Neural cell (in vitro differentiated cells): Measurements from ENCODE around the gene TMX4. TPM values are rescaled to one million over a fixed set of nuclear protein-coding genes. Genes with fewer than 3 reads are reported as not detected.

Source experiments
- H2AFZ ChIP-seq: fragments of 200-600, 300-800 bp; sonication (generic), shearing (Covaris generic); 2 replicates; pipeline ENCODE4 v1.6.0; 2014; ENCODE audit warnings: low read depth, mild to moderate bottlenecking, antibody characterized with exemption, low read length, moderate library complexity
- H3F3A ChIP-seq: fragments of 200-600 bp; shearing (Covaris generic); 2 replicates; pipeline ENCODE4 v1.6.1; 2016; ENCODE audit warnings: mild to moderate bottlenecking, moderate library complexity, mixed read lengths, antibody characterized with exemption, low read length; ENCODE audit not compliant: insufficient read depth, poor library complexity, severe bottlenecking
- H3K27ac ChIP-seq: fragments of 200-600, 300-800 bp; sonication (generic), shearing (Covaris generic); 2 replicates; pipeline ENCODE4 v1.5.1; 2014; ENCODE audit warnings: mild to moderate bottlenecking, low read length, moderate library complexity
- H3K27me3 ChIP-seq: fragments of 300-800, 200-600 bp; sonication (generic), shearing (Covaris generic); 2 replicates; pipeline ENCODE4 v1.6.0; 2014; ENCODE audit warnings: mild to moderate bottlenecking, low read depth, low read length, moderate library complexity; ENCODE audit not compliant: insufficient read depth
- H3K36me3 ChIP-seq: fragments of 300-800, 200-600 bp; sonication (generic), shearing (Covaris generic); 2 replicates; pipeline ENCODE4 v1.5.1; 2014; ENCODE audit warnings: mild to moderate bottlenecking, antibody characterized with exemption, low read length, moderate library complexity; ENCODE audit not compliant: insufficient read depth
- H3K4me2 ChIP-seq: fragments of 300-800, 200-600 bp; sonication (generic), shearing (Covaris generic); 2 replicates; pipeline ENCODE4 v1.6.0; 2014; ENCODE audit warnings: mild to moderate bottlenecking, low read length
- H3K4me3 ChIP-seq: fragments of 300-800, 200-600 bp; sonication (generic), shearing (Covaris generic); 2 replicates; pipeline ENCODE4 v1.5.1; 2014; ENCODE audit warnings: mild to moderate bottlenecking, low read length, moderate library complexity
- H3K79me2 ChIP-seq: fragments of 200-600 bp; shearing (Covaris generic); replicated peaks from 2 replicates; pipeline ENCODE4 v1.6.0; 2014; ENCODE audit warnings: mild to moderate bottlenecking, low read length, moderate library complexity; ENCODE audit not compliant: insufficient read depth
- H3K9ac ChIP-seq: fragments of 300-800, 200-600 bp; sonication (generic), shearing (Covaris generic); 2 replicates; pipeline ENCODE4 v1.6.1; 2016; ENCODE audit warnings: mild to moderate bottlenecking, low read length, mixed read lengths
- H3K9me2 ChIP-seq: fragments of 200-600 bp; shearing (Covaris generic); 2 replicates; pipeline ENCODE4 v1.6.1; 2016; ENCODE audit warnings: mild to moderate bottlenecking, low read length, mixed read lengths; ENCODE audit not compliant: insufficient read depth
- H3K9me3 ChIP-seq: fragments of 200-600, 300-800 bp; sonication (generic), shearing (Covaris generic); 2 replicates; pipeline ENCODE4 v1.6.1; 2016; ENCODE audit warnings: mild to moderate bottlenecking, mixed run types, low read length, moderate library complexity, mixed read lengths
- H4K20me1 ChIP-seq: fragments of 200-600 bp; shearing (Covaris generic); 2 replicates; pipeline ENCODE4 v1.6.1; 2016; ENCODE audit warnings: mild to moderate bottlenecking, mixed run types; ENCODE audit not compliant: insufficient read depth
- EP300 ChIP-seq: fragments of 450-650 bp; conservative IDR thresholded peaks from 2 replicates; pipeline ENCODE4 v1.6.1; 2014; ENCODE audit warnings: antibody characterized with exemption, mild to moderate bottlenecking, moderate library complexity; ENCODE audit not compliant: poor library complexity, severe bottlenecking
- EZH2 ChIP-seq: fragments of 200-600, 300-800 bp; shearing (Covaris generic), sonication (generic); IDR thresholded peaks from 2 replicates; pipeline ENCODE4 v1.6.1; 2014; ENCODE audit warnings: antibody characterized with exemption, low read length, borderline replicate concordance, mild to moderate bottlenecking; ENCODE audit not compliant: insufficient read depth, poor library complexity, severe bottlenecking
- MXI1 ChIP-seq: fragments of 450-650 bp; conservative IDR thresholded peaks from 2 replicates; pipeline ENCODE4 v1.6.1; 2014; ENCODE audit warnings: antibody characterized with exemption, mild to moderate bottlenecking; ENCODE audit not compliant: poor library complexity, severe bottlenecking
- POLR2AphosphoS5 ChIP-seq: IDR thresholded peaks from 2 replicates; pipeline ENCODE4 v1.6.1; 2012
- RAD21 ChIP-seq: fragments of 450-650 bp; conservative IDR thresholded peaks from 2 replicates; pipeline ENCODE4 v1.6.1; 2014; ENCODE audit warnings: antibody characterized with exemption, mild to moderate bottlenecking, moderate library complexity
- REST ChIP-seq: IDR thresholded peaks from 2 replicates; pipeline ENCODE4 v1.6.1; 2012; ENCODE audit warnings: borderline replicate concordance
- SMC3 ChIP-seq: fragments of 450-650 bp; conservative IDR thresholded peaks from 2 replicates; pipeline ENCODE4 v1.6.1; 2014; ENCODE audit warnings: antibody characterized with exemption, mild to moderate bottlenecking, moderate library complexity; ENCODE audit not compliant: poor library complexity
- TAF1 ChIP-seq: IDR thresholded peaks from 2 replicates; pipeline ENCODE4 v1.6.1; 2012; ENCODE audit warnings: low read depth
- polyA plus RNA-seq: library from polyadenylated mRNA; depleted of rRNA; stranded (reverse); fragments of >200 nt; gene quantifications from 2 replicates; pipeline ENCODE4 v1.2.3, GENCODE V29; 2014
- TF ChIP-seq, protein P1 (sequence below): fragments of 450-650 bp; IDR thresholded peaks from 2 replicates; pipeline ENCODE4 v1.5.1; 2014; ENCODE audit warnings: antibody characterized with exemption, mild to moderate bottlenecking, moderate library complexity; ENCODE audit not compliant: poor library complexity, severe bottlenecking

TMX4 gene
- polyA plus RNA-seq, 1 donor from 2014 or later, result 41.2 TPM

GRCh38 chr20:7933346-7933745 is 86.2 kb downstream of the TMX4 start:
- Histone ChIP-seq H2AFZ (no peak overlapping the region), H3K36me3 (no peaks in the 10 kb centered on the region), H3K4me2 (no peak overlapping the region), H3K9ac (no peak overlapping the region), H3K9me2 (no peaks in the 10 kb centered on the region), H3K79me2 (no peaks in the 10 kb centered on the region), H3K4me3 (no peak overlapping the region), H4K20me1 (no peaks in the 10 kb centered on the region), H3K27ac (no peak overlapping the region), H3F3A (no peaks in the 10 kb centered on the region), H3K27me3 (no peaks in the 10 kb centered on the region), H3K9me3 (no peaks in the 10 kb centered on the region)
- no peak for TF ChIP-seq REST
- no peak for TF ChIP-seq MXI1
- TF ChIP-seq, protein P1, sequence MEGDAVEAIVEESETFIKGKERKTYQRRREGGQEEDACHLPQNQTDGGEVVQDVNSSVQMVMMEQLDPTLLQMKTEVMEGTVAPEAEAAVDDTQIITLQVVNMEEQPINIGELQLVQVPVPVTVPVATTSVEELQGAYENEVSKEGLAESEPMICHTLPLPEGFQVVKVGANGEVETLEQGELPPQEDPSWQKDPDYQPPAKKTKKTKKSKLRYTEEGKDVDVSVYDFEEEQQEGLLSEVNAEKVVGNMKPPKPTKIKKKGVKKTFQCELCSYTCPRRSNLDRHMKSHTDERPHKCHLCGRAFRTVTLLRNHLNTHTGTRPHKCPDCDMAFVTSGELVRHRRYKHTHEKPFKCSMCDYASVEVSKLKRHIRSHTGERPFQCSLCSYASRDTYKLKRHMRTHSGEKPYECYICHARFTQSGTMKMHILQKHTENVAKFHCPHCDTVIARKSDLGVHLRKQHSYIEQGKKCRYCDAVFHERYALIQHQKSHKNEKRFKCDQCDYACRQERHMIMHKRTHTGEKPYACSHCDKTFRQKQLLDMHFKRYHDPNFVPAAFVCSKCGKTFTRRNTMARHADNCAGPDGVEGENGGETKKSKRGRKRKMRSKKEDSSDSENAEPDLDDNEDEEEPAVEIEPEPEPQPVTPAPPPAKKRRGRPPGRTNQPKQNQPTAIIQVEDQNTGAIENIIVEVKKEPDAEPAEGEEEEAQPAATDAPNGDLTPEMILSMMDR, result no peak
- no peak for TF ChIP-seq EZH2
- TF ChIP-seq RAD21, result no peak
- no peak for TF ChIP-seq POLR2AphosphoS5
- TF ChIP-seq TAF1, result no peak
- TF ChIP-seq SMC3, result no peak
- no peak for TF ChIP-seq EP300

DNA sequence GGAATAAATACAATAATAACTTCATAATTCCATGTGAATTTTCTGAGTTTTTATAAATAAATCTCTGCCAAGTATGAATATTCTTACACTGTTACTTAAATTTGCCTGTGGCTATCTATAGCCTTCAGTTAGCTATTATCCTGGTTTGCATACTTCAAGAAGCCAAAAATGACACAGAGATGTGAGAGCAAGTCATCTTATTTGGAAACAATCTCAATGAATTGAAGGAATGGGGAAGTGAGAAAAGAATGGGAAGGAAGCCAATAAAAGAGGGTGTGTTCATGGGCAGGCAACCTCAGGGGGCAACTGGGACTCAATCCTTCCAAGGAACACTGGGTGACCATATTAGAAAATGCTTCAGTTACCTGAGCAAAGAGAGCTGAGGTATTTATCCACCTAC is 89.2 kb downstream of the TMX4 start:
- Histone ChIP-seq H3K9ac (no peak overlapping the region), H4K20me1 (no peaks in the 10 kb centered on the region), H3F3A (no peaks in the 10 kb centered on the region)

More for the DNA sequence above, 89.2 kb downstream of the TMX4 start:
- H2AFZ ChIP-seq, result no peak overlapping the region
- TF ChIP-seq, protein P1, result no peak
- TF ChIP-seq MXI1, result no peak
- TF ChIP-seq TAF1, result no peak
- no peak for TF ChIP-seq RAD21
- no peak for TF ChIP-seq POLR2AphosphoS5
- no peak for TF ChIP-seq SMC3
- no peak for TF ChIP-seq REST
- no peak for TF ChIP-seq EZH2
- no peak for TF ChIP-seq EP300
- H3K36me3 ChIP-seq, result no peaks in the 10 kb centered on the region
- no peak overlapping the region for H3K4me2 ChIP-seq
- H3K79me2 ChIP-seq, result no peaks in the 10 kb centered on the region
- no peaks in the 10 kb centered on the region for H3K9me3 ChIP-seq
- H3K9me2 ChIP-seq, result no peaks in the 10 kb centered on the region
- H3K4me3 ChIP-seq, result no peak overlapping the region
- no peak overlapping the region for H3K27ac ChIP-seq
- H3K27me3 ChIP-seq, result no peaks in the 10 kb centered on the region
